HG02759 (cell line): ENCODE measurements around the gene GABRA5.

Source experiments
- ATAC-seq: cut with Tn5 transposase; IDR thresholded peaks from one replicate; pipeline ENCODE4 v1.9.1; 2021; ENCODE audit warnings: mild to moderate bottlenecking, moderate library complexity; ENCODE audit not compliant: unreplicated experiment

The GABRA5 gene

GRCh38 chr15:26921433-26921832 is 54.6 kb downstream of the GABRA5 start:
- no peak for ATAC-seq

- no peak for ATAC-seq
Measured at GRCh38 chr15:26926081-26926480, 59.2 kb downstream of the GABRA5 start.

GRCh38 chr15:26928051-26928450 is 61.2 kb downstream of the GABRA5 start:
- ATAC-seq: no peak

GRCh38 chr15:26929588-26929987 is 62.7 kb downstream of the GABRA5 start:
- no peak for ATAC-seq

- no peak for ATAC-seq
Measured at GRCh38 chr15:26934848-26935247, 68.0 kb downstream of the GABRA5 start.

GRCh38 chr15:26935322-26935721 is 68.5 kb downstream of the GABRA5 start:
- ATAC-seq: no peak

- no peak for ATAC-seq
Measured at GRCh38 chr15:26936502-26936901, 69.6 kb downstream of the GABRA5 start.

GRCh38 chr15:26937134-26937533 is 70.3 kb downstream of the GABRA5 start:
- ATAC-seq: no peak

GRCh38 chr15:26939398-26939797 is 72.5 kb downstream of the GABRA5 start:
- ATAC-seq: no peak

- no peak for ATAC-seq
Measured at GRCh38 chr15:26941489-26941888, 74.6 kb downstream of the GABRA5 start.

GRCh38 chr15:26943866-26944265 is 77.0 kb downstream of the GABRA5 start:
- ATAC-seq: no peak

- ATAC-seq: no peak
Measured at GRCh38 chr15:26945046-26945445, 78.2 kb downstream of the GABRA5 start.

- no peak for ATAC-seq
Measured at GRCh38 chr15:26950001-26950400, 83.1 kb downstream of the GABRA5 start.

- no peak for ATAC-seq
Measured at GRCh38 chr15:26954403-26954802, 87.5 kb downstream of the GABRA5 start.

GRCh38 chr15:26967719-26968269 is 100.9 kb downstream of the GABRA5 start:
- no peak for ATAC-seq

- ATAC-seq: no peak
Measured at GRCh38 chr15:26968806-26969205, 101.9 kb downstream of the GABRA5 start.

- ATAC-seq: no peak
Measured at GRCh38 chr15:26970712-26971210, 103.9 kb downstream of the GABRA5 start, which contains the start of gene GABRG3. TSS of gene GABRG3 (plus strand) at chr15:26971181.

- ATAC-seq: no peak
Measured at GRCh38 chr15:26971271-26972018, 104.6 kb downstream of the GABRA5 start.

GRCh38 chr15:26972636-26973035 is 105.8 kb downstream of the GABRA5 start:
- no peak for ATAC-seq

GRCh38 chr15:26974120-26974780 is 107.4 kb downstream of the GABRA5 start:
- ATAC-seq: no peak

- ATAC-seq: no peak
Measured at GRCh38 chr15:26981492-26981891, 114.6 kb downstream of the GABRA5 start.

- no peak for ATAC-seq
Measured at GRCh38 chr15:26983822-26984221, 117.0 kb downstream of the GABRA5 start.
